H9 (cell line): ENCODE results near the gene BEND7. TPM values are rescaled to one million over a fixed set of nuclear protein-coding genes. Genes with fewer than 3 reads are reported as not detected.

Source experiments
- DNase-seq: peaks from one replicate; pipeline ENCODE4 v3.0.0-alpha.2; 2017
- H2AFZ ChIP-seq: one replicate; pipeline ENCODE4 v1.6.1; 2013; ENCODE audit warnings: mild to moderate bottlenecking, low read length, control low read depth, moderate library complexity
- H2AK5ac ChIP-seq: 2 replicates; pipeline ENCODE4 v1.6.1; 2013; ENCODE audit warnings: low read length, control low read depth, mixed read lengths; ENCODE audit not compliant: insufficient read length
- H2BK120ac ChIP-seq: one replicate; pipeline ENCODE4 v1.6.1; 2013; ENCODE audit warnings: low read depth, mild to moderate bottlenecking, low read length, control low read depth, inconsistent platforms; ENCODE audit not compliant: poor library complexity, severe bottlenecking
- H2BK12ac ChIP-seq: 2 replicates; pipeline ENCODE4 v1.6.1; 2013; ENCODE audit warnings: low read length, control low read depth, mixed read lengths, low read depth; ENCODE audit not compliant: insufficient read length
- H2BK15ac ChIP-seq: 2 replicates; pipeline ENCODE4 v1.6.1; 2013; ENCODE audit warnings: low read depth, low read length, control low read depth
- H2BK20ac ChIP-seq: one replicate; pipeline ENCODE4 v1.6.1; 2013; ENCODE audit warnings: low read depth, mild to moderate bottlenecking, low read length, control low read depth, inconsistent platforms; ENCODE audit not compliant: poor library complexity, severe bottlenecking
- H2BK5ac ChIP-seq: 2 replicates; pipeline ENCODE4 v1.6.1; 2013; ENCODE audit warnings: low read length, control low read depth, mixed read lengths; ENCODE audit not compliant: insufficient read length
- H3K14ac ChIP-seq: 2 replicates; pipeline ENCODE4 v1.6.1; 2013; ENCODE audit warnings: low read length, control low read depth; ENCODE audit not compliant: insufficient read depth
- H3K18ac ChIP-seq: 2 replicates; pipeline ENCODE4 v1.6.1; 2013; ENCODE audit warnings: low read depth, mild to moderate bottlenecking, mixed read lengths, low read length, control low read depth; ENCODE audit not compliant: insufficient read length
- H3K23ac ChIP-seq: 2 replicates; pipeline ENCODE4 v1.6.1; 2013; ENCODE audit warnings: low read length, control low read depth, mixed read lengths, low read depth; ENCODE audit not compliant: insufficient read length
- H3K23me2 ChIP-seq: 2 replicates; pipeline ENCODE4 v1.6.1; 2013; ENCODE audit warnings: low read depth, mild to moderate bottlenecking, mixed read lengths, low read length, control low read depth; ENCODE audit not compliant: insufficient read length, poor library complexity, severe bottlenecking
- H3K27ac ChIP-seq: 2 replicates; pipeline ENCODE4 v1.5.1; 2013; ENCODE audit warnings: low read length, control low read depth, mixed read lengths, low read depth; ENCODE audit not compliant: insufficient read length
- H3K27me3 ChIP-seq: 2 replicates; pipeline ENCODE4 v1.6.1; 2013; ENCODE audit warnings: low read length, control low read depth, inconsistent platforms; ENCODE audit not compliant: insufficient read depth
- H3K4ac ChIP-seq: 2 replicates; pipeline ENCODE4 v1.6.1; 2013; ENCODE audit warnings: low read depth, mild to moderate bottlenecking, control low read depth, inconsistent platforms, low read length, moderate library complexity
- H3K4me1 ChIP-seq: 2 replicates; pipeline ENCODE4 v1.6.1; 2013; ENCODE audit warnings: low read length, control low read depth, inconsistent platforms; ENCODE audit not compliant: insufficient read depth
- H3K4me2 ChIP-seq: 2 replicates; pipeline ENCODE4 v1.6.1; 2013; ENCODE audit warnings: low read length, control low read depth, mixed read lengths; ENCODE audit not compliant: insufficient read length, insufficient read depth
- H3K56ac ChIP-seq: 2 replicates; pipeline ENCODE4 v1.6.1; 2013; ENCODE audit warnings: low read depth, mild to moderate bottlenecking, mixed read lengths, low read length, control low read depth; ENCODE audit not compliant: insufficient read length
- H3K79me1 ChIP-seq: 2 replicates; pipeline ENCODE4 v1.6.1; 2013; ENCODE audit warnings: low read depth, mild to moderate bottlenecking, moderate library complexity, low read length, control low read depth, inconsistent platforms; ENCODE audit not compliant: insufficient read depth, poor library complexity, severe bottlenecking
- H3K79me2 ChIP-seq: 2 replicates; pipeline ENCODE4 v1.6.1; 2013; ENCODE audit warnings: low read length, control low read depth, inconsistent platforms; ENCODE audit not compliant: insufficient read depth
- H3K9ac ChIP-seq: 2 replicates; pipeline ENCODE4 v1.6.1; 2013; ENCODE audit warnings: low read length, control low read depth, mixed read lengths; ENCODE audit not compliant: insufficient read length; ENCODE audit errors: extremely low read depth
- H3K9me3 ChIP-seq: one replicate; pipeline ENCODE4 v1.6.1; 2013; ENCODE audit warnings: low read depth, low read length, inconsistent platforms; ENCODE audit not compliant: control insufficient read depth
- H3T11ph ChIP-seq: one replicate; pipeline ENCODE4 v1.6.1; 2013; ENCODE audit warnings: mild to moderate bottlenecking, low read length, control low read depth, inconsistent platforms
- H4K20me1 ChIP-seq: one replicate; pipeline ENCODE4 v1.6.1; 2013; ENCODE audit not compliant: control insufficient read depth, insufficient read length, insufficient read depth
- H4K5ac ChIP-seq: 2 replicates; pipeline ENCODE4 v1.6.1; 2013; ENCODE audit warnings: low read depth, mild to moderate bottlenecking, mixed read lengths, low read length, control low read depth; ENCODE audit not compliant: insufficient read length
- H4K8ac ChIP-seq: replicated peaks from 2 replicates; pipeline ENCODE4 v1.6.1; 2013; ENCODE audit warnings: low read length, control low read depth, mixed read lengths, low read depth; ENCODE audit not compliant: insufficient read length
- H4K91ac ChIP-seq: 2 replicates; pipeline ENCODE4 v1.6.1; 2013; ENCODE audit warnings: low read depth, mild to moderate bottlenecking, moderate library complexity, mixed read lengths, low read length, control low read depth; ENCODE audit not compliant: insufficient read length
- H3K27ac Mint-ChIP-seq, 3 experiments: 2 replicates in 2 of 3; 3 replicates in 1 of 3; pipeline ENCODE4 v1.8.0; 2020 to 2021; ENCODE audit warnings: mixed read lengths in 3 of 3, mild to moderate bottlenecking in 1 of 3, moderate library complexity in 1 of 3
- H3K27me3 Mint-ChIP-seq: 2 replicates; pipeline ENCODE4 v1.8.0; 2021; ENCODE audit warnings: low read depth, mild to moderate bottlenecking, moderate library complexity, mixed read lengths
- H3K36me3 Mint-ChIP-seq, 3 experiments: 2 replicates in 2 of 3; 3 replicates in 1 of 3; pipeline ENCODE4 v1.8.0; 2020 to 2021; ENCODE audit warnings: low read depth in 3 of 3, mixed read lengths in 3 of 3; ENCODE audit not compliant: insufficient read depth in 1 of 3
- H3K4me1 Mint-ChIP-seq, 2 experiments: 2 replicates each; pipeline ENCODE4 v1.8.0; 2020; ENCODE audit warnings: mixed read lengths in 2 of 2
- H3K4me3 Mint-ChIP-seq, 2 experiments: 2 replicates in 1 of 2; 3 replicates in 1 of 2; pipeline ENCODE4 v1.8.0; 2020 to 2021; ENCODE audit warnings: mild to moderate bottlenecking in 2 of 2, mixed read lengths in 2 of 2, moderate library complexity in 1 of 2
- H3K9me3 Mint-ChIP-seq, 2 experiments: 2 replicates in 1 of 2; 3 replicates in 1 of 2; pipeline ENCODE4 v1.8.0; 2020; ENCODE audit warnings: mild to moderate bottlenecking in 2 of 2, mixed read lengths in 2 of 2, moderate library complexity in 1 of 2
- WGBS: extraction: QIAGEN DNeasy Blood & Tissue Kit; methylation state at CpG from one replicate; pipeline ENCODE4 v1.1.7; 2013; ENCODE audit warnings: missing lambda C conversion rate, low lambda C conversion rate, mixed read lengths; ENCODE audit not compliant: insufficient read length; ENCODE audit errors: extremely low coverage; 5-methylcytosine and 5-hydroxymethylcytosine counted together
- total RNA-seq: library from RNA; stranded (reverse); gene quantifications from 2 replicates; pipeline ENCODE4 v1.2.1, GENCODE V29; 2021
- TF ChIP-seq, protein P1 (sequence below): fragments of 200-600 bp; sonication (generic); conservative IDR thresholded peaks from 3 replicates; pipeline ENCODE4 v1.8.0; 2021; ENCODE audit warnings: antibody characterized with exemption, mild to moderate bottlenecking

Gene BEND7
- total RNA-seq, 1 experiment from 2014 or later: 17.7 TPM

DNA sequence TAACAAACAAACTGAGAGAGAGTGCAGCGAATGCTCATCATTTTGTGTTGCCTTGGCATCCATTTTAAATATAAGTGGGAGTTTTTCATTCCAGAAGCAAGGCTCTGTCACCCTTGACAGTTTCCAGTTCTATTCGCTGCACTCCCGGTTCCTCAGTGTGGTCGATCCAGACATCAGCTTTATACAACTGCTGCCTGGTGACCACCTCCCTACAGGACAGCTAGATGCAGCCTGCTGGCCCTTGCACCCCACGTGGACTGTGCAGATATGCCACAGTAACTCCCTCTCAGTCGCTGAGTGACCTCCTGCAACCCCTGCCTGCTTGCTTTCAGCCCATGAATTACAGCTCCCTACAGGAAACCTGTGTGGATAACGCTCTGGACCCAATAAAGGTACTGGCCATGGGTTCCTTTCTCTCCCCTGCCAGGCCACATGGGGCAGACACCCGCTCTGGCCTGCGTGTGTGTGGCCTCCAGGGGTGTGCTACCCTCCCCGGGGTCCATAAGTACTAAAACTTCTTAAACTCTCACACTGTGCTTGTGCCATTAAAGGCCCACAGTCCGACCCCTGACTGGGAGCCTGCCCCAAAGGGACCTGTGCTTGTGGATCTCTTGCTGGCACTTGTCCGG is 23.6 kb downstream of the BEND7 start:
- no peak overlapping the region for H3K56ac ChIP-seq
- H3K79me2 ChIP-seq: no peaks in the 10 kb centered on the region
- H3K9me3 ChIP-seq: no peaks in the 10 kb centered on the region
- no peak overlapping the region for H3K4ac ChIP-seq
- TF ChIP-seq, protein P1, sequence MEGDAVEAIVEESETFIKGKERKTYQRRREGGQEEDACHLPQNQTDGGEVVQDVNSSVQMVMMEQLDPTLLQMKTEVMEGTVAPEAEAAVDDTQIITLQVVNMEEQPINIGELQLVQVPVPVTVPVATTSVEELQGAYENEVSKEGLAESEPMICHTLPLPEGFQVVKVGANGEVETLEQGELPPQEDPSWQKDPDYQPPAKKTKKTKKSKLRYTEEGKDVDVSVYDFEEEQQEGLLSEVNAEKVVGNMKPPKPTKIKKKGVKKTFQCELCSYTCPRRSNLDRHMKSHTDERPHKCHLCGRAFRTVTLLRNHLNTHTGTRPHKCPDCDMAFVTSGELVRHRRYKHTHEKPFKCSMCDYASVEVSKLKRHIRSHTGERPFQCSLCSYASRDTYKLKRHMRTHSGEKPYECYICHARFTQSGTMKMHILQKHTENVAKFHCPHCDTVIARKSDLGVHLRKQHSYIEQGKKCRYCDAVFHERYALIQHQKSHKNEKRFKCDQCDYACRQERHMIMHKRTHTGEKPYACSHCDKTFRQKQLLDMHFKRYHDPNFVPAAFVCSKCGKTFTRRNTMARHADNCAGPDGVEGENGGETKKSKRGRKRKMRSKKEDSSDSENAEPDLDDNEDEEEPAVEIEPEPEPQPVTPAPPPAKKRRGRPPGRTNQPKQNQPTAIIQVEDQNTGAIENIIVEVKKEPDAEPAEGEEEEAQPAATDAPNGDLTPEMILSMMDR: no peak
- H3K9ac ChIP-seq: no peak overlapping the region
- H4K8ac ChIP-seq: no peak overlapping the region
- H4K91ac ChIP-seq: no peak overlapping the region
- Mint-ChIP-seq H3K4me3 (no peak overlapping the region), H3K4me1 (peaks cover 4 to 8% of the 10 kb centered on the region in 2 experiments; a peak in 3 of 4 replicates), H3K27ac (no peak overlapping the region), H3K27me3 (no peaks in the 10 kb centered on the region; the same call in 1 of the 2 replicates), H3K36me3 (no peaks in the 10 kb centered on the region), H3K9me3 (no peaks in the 10 kb centered on the region)
- no CpG with 5 or more reads among the region's 12 CpGs for WGBS
- H2AFZ ChIP-seq: no peak overlapping the region
- no peak overlapping the region for H2BK120ac ChIP-seq
- DNase-seq: no peak
- H2BK20ac ChIP-seq: no peak overlapping the region
- no peak overlapping the region for H2AK5ac ChIP-seq
- H3K18ac ChIP-seq: no peak overlapping the region
- no peak overlapping the region for H3K4me2 ChIP-seq
- H3K27me3 ChIP-seq: no peaks in the 10 kb centered on the region
- no peak overlapping the region for H3K27ac ChIP-seq
- no peaks in the 10 kb centered on the region for H4K20me1 ChIP-seq
- no peak overlapping the region for H2BK15ac ChIP-seq
- H3K79me1 ChIP-seq: no peaks in the 10 kb centered on the region
- H3T11ph ChIP-seq: no peak overlapping the region
- no peak overlapping the region for H4K5ac ChIP-seq
- H2BK12ac ChIP-seq: no peak overlapping the region
- H2BK5ac ChIP-seq: no peak overlapping the region
- H3K4me1 ChIP-seq: no peaks in the 10 kb centered on the region
- no peaks in the 10 kb centered on the region for H3K23me2 ChIP-seq
- no peak overlapping the region for H3K14ac ChIP-seq
- H3K23ac ChIP-seq: no peak overlapping the region
